Stimulated activated CD8-positive, alpha-beta memory T cell treated with anti-CD3 and anti-CD28 coated beads, Interleukin-15, amount 100 ng/mL, for 1 hour (primary cell): ENCODE measurements around the gene NPAS2.

Experiments used
- DNase-seq: peaks from one replicate; pipeline ENCODE4 v3.0.0-alpha.2; 2020; ENCODE audit warnings: low read depth

Gene NPAS2

DNA sequence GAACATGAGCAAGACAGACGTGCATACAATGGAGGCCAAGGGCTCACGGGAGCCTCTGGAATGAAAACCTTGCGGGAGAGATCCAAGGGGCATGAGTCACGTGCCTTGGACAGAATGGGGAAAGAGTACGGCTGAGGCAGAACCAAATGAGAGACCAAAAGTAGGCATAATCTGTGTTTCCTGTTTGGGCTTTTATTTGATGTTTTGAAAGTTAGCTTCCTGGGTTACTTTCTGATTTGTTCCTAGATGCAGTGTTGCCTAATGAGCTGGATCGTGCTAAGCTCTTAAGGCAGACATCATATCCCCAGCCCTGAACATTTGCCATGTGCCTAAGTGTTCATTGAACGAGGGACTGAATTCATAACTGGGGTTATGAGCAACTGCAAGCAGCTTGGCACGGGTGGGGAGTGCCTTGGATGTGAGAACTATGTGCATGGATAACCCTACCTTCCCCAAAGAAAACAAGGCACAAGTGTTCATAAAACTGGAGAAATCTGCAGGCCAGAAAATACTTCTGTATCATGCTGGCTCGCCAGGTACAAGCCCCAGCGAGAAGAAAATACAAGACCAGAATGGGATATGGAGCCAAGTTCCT is 121.8 kb downstream of the NPAS2 start:
- DNase-seq = no peak

DNA sequence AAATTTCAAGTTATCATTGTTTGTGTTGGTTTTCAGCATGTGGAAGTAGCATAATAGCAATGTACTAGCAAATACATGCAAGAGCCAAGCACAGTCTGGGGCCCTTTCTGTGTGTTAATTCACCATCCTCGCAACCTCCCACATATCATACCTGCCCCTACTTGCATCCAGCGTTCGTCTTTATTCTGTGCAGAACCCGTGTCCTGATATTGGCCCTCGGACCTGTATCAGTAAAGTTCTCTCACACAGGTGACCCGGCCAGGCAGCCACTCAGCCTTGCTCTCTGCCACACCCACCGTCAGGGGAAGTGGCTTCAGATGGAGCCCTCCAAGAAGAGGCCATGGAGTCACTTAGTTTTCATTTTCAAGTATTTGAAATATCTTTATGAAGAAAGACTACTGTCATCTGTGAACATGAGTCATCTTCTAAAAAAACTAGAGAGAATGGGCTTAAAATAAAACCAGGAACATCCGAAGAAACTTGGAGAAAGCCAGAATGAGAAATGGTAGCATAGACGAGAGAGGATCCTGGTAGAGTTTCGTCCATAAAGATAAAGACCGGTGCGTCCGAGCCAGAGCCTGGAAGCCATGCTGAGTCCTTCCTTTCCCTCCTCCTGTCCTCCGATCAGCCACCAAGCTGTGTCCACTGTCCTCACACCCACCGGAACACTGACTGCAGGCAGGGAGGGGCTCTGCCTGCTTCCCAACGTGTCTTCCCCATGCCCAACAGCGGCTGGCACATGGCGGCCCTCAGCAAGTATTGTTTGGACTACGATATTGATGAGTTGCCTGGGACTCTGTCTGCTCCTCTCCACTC is 124.9 kb downstream of the NPAS2 start:
- no peak for DNase-seq

DNA sequence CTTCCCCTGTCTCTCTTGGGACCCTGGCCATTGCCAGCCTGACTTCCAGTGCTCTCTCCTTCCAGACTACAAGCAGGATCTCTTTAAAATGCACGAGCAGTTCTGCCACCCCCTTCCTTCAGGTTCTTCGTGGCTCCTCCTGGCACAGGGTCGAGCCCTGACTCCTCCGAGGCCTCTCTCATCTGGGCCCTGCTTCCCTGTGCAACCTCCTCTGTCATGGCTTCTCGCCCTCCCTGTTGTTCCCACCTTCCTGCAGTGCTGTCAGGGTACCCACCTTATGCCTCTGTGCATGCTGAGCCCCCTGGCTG is 125.4 kb downstream of the NPAS2 start:
- no peak for DNase-seq

DNA sequence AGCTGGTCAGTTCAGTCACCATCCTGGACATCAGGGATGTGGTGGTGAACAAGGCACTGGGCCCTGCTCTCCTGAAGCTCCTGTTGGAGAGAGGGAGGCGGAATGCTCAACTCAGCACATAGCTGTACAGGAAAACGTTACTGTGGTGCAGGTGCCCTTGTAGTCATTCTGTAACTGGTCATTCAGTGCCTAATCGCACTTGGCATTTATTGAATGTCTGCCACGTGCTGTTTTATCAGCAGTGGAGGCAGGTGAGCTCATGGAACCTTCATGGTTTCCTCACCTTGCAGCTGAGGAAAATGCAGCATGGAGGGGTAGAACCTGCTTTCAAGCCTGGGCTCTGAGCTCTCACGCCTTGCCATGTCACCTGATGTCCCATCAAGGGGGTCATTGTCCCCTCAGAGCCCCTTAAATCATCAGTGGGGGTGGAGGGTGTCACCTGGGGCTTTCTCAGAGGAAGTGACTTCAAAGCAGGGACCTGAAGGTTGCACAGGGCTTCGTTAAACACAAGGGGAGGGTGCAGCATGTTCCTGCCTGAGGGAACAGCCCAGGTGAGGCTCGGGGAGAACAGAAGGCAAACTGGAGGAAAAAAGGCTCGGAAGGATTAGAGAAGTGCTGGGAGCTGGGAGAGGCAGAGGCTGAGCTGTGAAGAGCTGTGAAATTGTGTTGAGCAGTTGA is 126.1 kb downstream of the NPAS2 start:
- no peak for DNase-seq

DNA sequence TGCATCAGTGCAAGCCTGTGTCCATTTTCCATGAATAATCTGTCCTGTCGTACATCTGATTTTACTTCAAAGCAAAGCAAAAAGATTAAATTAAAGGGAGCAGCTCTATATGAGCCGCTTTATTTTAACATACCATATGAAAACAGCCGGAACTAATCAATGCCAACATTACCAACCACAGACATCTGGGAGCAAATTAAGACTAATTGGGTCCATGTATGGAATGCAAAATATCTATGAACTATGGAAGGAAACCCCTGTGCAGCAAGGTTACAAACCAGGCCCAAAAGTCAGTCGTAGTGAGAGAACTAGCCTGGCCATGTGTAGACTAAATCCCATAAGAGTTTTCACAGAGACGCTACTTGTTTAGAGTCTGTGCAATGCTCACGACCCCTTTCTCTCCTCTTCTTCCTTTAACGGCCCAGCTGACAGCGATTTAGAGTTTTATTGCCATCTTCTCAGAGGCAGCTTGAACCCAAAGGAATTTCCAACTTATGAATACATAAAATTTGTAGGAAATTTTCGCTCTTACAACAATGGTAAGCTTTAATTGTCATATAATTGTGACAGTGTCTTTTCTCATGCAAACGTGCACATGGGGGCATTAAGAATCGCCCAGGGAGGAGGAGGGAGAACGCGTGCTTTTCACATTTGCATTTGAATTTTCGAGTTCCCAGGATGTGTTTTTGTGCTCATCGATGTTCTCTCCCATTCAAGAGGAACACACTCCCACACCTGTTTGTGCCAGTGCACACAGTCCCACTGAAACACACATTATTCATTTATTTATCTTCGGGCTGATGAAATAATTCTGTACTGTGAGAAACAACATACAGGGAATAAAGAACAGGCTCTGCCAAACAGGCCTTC is 129.2 kb downstream of the NPAS2 start:
- no peak for DNase-seq

DNA sequence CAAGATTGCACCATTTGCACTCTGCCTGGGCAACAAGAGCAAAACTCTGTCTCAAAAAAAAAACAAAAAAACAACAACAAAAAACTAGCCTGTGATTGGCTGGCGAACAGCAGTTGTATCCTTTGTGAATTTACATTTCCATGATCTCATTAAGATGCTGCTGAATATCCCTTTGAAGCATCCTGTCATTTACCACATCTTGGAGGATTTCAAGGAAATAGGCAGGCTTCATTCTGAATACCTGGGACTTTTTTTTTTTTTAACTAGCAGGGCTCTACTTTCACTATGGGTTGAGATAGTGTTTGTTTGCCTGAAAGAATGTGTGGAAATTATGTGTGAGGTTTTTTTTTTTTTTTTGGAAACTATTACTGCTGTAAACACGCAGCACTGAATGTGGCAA is 132.6 kb downstream of the NPAS2 start:
- DNase-seq = no peak

DNA sequence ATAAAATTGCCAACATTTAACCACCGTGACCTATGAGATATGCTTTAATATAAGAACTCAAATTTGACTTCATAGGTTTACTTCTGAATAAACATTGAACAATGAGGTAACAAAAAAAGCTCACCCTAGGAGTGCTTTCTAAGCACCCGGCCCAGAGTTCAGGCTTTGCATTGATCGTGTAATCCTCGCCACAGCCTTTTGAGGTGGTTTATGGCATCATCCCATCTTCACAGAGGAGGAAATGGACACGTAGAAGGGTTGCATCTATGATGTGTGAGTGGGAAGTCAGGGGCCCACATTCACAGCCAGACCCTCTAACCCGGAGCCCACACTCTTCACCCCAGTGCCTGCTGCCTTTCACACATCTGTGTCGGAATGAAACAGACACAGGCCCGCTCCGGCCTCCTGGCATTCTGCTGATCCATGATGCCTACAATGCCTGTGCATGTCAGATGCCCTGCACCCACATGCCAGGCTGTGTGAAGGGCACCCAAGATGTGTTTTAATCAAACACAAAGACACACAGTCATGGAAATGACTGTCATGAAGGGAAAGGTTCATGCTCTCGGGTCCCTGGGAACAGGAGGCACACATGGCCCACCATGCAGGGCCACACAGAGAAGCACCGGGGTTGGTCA is 133.6 kb downstream of the NPAS2 start:
- no peak for DNase-seq

DNA sequence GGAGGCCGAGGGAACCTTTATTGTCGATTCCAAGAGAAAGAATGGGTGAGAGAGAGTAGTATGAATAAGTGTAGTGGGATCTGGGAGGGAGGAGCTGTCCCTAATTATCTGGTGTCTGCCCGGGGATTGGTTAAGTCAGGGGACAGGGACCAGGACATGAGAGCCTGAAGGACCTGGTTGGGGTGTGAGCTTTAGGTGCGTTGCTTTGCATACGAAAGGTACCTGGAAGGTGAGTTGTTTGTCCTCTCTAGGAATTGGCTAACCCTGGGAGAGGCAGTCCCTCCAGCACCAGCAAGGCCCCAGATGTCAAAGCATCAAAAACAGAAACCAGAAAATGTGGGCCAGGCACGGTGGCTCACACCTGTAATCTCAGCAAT is 134.1 kb downstream of the NPAS2 start:
- no peak for DNase-seq

DNA sequence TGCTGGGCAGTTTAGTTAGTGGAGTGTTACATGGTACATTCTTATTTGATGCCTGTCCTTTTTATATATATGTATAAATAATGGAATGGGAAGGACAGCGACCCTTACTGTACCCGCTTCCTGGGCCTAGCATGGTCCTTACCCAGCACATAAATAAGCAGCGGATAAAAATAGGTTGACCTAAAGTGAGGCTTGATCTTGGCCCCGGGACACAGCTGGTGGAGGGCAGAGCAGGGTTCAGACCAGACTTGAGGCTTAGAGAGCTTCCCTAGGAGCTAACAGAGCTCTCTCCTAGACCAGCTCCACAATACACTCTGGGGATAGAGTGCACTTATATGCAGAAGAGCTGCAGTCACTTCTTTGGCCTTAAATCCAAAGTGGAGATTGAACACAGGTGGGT is 135.3 kb downstream of the NPAS2 start:
- DNase-seq = no peak

DNA sequence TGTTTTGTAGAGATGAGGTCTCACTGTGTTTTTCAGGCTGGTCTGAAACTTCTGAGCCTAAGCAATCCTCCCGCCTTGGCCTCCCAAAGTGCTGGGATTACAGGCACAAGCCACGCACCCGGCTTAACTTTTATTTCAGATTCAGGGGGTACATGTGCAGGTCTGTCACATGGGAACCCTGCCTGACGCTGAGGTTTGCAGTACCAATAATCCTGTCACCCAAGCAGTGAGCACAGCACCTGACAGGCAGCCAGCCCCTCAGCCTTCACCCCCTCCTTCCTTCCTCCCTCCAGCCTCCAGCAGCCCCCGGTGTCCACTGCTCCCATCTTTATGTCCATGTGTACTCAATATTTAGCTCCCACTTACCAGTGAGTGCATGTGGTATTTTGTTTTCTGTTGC is 136.1 kb downstream of the NPAS2 start:
- DNase-seq = no peak

DNA sequence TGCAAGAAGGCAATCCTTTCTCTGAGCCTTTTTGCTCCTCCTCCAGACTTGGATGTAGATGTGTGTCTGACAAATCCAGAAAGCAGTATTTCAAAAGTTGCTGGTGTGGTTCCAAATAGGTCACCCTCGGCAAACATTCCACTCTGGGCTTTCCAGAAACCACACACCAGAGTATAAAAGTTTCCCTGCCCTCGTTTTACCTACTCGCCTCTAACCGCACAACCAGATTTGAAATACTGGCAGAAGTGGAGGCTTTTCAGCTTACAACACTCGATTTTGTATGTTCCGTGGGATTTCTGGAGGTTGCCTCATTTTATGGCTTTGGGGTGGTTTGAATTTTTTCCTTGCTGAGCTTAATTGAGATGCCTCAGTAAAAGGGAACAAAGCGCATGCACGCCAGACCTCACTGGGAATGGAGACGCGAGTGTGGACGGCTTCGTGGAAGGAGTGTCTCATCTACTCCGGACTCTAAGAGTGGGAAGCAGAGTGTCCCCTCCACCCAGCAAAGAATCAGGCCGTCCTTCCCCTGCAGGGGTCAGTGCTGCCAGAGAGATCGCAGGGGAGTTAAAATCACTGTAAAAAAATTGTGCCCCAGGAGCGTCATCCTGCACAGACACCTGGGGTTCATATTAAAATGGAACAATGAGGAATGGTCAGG is 138.2 kb downstream of the NPAS2 start:
- DNase-seq = no peak

DNA sequence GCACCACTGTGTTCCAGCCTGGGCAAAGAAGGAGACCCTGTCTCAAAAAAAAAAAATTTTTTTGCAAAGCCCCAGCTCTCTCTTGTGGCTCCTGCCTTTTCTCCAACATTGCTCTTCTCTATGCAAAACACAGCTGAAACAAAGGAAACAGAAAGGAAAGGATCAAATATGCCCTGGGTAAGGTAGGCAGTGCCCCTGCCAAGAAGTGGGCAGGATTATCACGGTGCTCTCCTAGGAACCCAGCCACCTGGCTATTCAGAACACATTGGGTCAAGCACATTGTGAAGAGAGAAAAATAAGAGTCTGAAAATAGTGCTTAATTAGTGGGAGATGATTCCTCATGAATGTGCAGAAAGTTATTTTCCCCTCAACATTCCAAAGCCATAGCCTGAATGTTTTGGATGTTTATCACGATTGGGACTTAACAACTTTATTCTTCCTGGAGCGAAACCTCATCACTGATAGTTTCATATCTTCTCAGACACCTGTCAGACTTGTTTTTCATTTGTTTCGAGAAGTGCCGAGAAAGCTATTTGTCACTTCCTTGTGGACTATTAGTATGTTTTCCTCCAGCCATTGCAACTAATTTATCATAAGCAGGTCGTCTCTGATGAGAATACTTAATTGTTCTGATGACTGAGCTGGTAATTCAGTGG is 139.4 kb downstream of the NPAS2 start:
- no peak for DNase-seq

DNA sequence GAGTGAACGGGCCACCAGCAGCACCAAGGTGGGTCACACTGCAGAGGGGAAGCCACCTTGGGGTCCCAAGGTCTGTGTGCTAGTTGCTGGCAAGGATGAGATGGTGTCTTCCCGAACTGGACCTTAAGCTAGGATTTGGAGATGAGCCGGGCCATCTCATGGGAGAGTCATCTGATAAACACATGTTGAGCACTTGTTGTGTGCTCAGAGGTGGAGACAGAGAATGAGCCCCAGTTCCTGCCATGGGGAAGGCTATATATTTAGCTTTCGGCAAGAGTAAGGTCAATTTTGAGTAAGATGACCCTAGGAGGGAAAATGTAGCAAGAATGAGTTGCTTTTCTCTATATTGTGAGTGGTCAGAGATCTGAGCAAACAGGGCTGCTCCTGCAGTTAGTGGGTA is 140.7 kb downstream of the NPAS2 start:
- DNase-seq = no peak

DNA sequence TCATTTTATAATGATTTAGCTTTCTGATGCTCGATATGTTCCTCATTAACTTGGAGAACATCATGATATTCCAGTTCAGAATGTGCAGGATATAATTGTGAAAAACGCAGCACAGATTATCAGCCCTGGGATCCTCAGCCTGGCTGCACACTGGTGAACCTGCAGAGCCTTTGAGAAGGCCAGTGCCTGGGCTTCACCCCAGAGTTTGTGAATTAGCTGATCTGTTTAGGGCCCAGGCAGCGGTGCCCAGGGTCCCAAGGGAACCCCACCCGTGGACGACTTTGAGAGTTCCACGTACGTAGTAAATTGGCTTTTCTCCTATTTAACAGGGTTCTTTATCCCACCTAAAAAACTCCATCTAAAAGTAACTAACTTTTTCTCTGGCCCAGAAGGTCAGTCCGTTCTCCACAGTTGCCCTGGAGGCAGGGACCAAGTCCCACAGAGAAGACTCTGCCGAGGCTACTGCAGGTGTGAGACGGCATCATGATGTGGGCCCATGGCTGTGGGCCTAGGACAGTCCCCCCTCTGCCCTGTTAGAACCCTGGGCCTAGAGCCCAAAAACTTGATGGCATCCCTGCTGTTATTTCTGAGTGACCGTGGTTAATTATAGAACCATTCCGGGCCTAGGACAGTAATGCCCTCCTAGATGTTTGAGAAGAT is 142.6 kb downstream of the NPAS2 start:
- DNase-seq = no peak

DNA sequence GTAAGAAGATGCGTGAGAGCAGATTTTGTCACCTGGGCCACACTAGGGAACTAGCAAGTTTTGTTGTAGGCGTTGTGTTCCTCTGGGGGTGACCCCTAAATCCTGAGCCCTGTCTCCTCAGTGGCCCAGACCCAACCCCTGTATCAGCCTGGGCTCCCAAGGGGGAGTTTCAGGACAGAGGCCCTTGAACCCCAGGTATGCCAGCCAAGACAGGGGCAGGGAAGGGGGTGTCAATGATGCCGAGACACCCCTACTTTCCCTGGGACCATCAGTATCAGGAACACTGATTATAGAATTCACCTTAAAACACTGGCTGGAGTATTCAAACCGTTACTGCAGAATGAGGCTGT is 143.1 kb downstream of the NPAS2 start:
- no peak for DNase-seq

DNA sequence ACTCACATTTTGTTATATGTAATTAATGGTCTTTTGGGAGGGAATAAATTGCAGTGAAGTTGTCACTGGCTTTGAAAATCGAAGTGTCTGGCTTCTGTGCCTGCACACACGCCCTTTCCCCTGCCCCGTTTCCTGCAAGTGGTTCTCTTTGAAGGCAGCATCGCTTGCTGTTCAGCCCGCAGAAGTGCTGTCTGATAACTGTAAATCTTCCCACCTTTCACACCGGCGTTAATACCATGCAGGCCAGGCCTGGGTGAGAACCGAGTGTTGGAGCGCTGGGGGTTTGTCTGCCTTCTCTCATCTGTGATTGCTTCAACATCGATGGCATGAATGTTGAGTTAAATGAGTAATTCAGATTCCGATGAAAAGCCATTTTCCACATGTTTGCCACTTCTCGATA is 144.3 kb downstream of the NPAS2 start:
- no peak for DNase-seq

DNA sequence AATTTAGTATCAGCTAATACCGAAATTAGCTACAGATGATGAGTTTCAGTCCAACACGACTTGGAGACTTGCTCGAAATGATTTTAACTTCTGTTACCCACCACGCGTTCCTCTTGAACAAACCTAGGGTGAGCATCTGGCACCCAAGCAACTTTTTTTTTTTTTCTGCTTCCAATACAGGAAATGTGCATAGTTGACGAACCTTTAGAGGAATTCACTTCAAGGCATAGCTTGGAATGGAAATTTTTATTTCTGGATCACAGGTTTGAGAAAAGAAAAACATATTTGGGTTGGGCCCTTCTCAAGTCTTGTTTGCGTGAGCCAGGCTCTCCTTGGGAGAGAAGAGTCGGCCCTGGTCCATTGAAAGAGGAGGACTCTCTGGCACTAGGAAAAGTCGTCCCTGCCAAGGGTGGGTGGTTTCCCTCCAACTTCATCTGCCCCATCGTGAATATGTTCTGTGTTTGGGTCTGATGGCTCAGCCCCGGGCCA is 144.8 kb downstream of the NPAS2 start:
- no peak for DNase-seq

DNA sequence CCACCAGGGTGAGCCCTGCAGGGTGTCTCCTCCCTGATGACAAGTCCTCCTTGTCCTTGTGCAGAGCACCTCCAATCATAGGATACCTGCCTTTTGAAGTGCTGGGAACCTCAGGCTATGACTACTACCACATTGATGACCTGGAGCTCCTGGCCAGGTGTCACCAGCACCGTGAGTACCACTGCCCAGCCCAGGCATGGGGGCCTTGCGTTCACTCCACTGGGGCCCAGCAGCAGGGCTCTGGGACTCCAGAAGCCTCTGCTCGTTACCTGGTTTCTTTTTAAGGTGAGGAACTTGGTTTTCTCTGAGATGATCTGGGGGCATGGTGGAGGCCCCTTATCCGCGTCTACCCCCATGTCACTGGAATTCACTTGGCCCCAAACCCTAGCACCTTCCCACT is 145.7 kb downstream of the NPAS2 start:
- DNase-seq = no peak

DNA sequence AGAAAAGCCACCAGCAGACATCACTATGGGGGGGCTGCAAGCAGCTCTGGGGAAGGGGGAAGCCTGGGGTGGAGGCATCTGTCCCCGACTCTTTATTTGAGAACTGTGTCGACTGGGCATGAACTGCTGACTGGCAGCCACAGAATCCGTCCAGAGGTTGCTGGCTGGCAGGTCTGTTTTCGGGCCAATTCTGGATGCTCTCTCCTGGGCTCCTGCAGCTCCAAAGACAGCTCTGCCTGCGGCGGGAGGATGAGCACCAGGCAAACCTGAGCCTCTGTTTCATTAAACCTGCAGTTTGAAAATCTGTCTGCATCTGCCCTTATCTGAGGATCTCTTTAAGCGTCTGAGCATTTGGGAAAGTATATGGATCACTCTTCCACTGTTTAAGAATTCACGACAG is 147.8 kb downstream of the NPAS2 start:
- DNase-seq = no peak
